Measurements from ENCODE around the gene KCNIP4. TPM values are rescaled to one million over a fixed set of nuclear protein-coding genes. Genes with fewer than 3 reads are reported as not detected.

KCNIP4 gene
- total RNA-seq, 4 donors from 2014 or later, result 0.19 TPM; not detected in 3

- no peak for DNase-seq
- TF ChIP-seq POLR2A (IDR thresholded peaks at IDR 0.05) (no peak), CTCF (IDR thresholded peaks at IDR 0.05) (no peak)
- Histone ChIP-seq H3K4me3 (no peak overlapping the region), H3K27me3 (no peaks in the 10 kb centered on the region), H3K9me3 (no peaks in the 10 kb centered on the region), H3K36me3 (no peaks in the 10 kb centered on the region), H3K27ac (no peak overlapping the region), H3K4me1 (no peaks in the 10 kb centered on the region)
- 36 to 43% methylated on average over 4 of the region's 4 CpGs for WGBS, 2 donors
- intact Hi-C loops (cut with DNase I), result no loop called here
These were observed 945.6 kb downstream of the KCNIP4 start for GRCh38 chr4:21002976-21003375.

- no peak for DNase-seq
- intact Hi-C loops (cut with DNase I), result no loop called here
- no peaks in the 10 kb centered on the region for H3K4me1 ChIP-seq
- no peak overlapping the region for H3K27ac ChIP-seq
- no peaks in the 10 kb centered on the region for H3K9me3 ChIP-seq
- no peaks in the 10 kb centered on the region for H3K36me3 ChIP-seq
- 59 to 66% methylated on average over 5 of the region's 5 CpGs for WGBS, 2 donors
- no peaks in the 10 kb centered on the region for H3K27me3 ChIP-seq
- no peak overlapping the region for H3K4me3 ChIP-seq
- TF ChIP-seq POLR2A (IDR thresholded peaks at IDR 0.05) (no peak), CTCF (IDR thresholded peaks at IDR 0.05) (no peak)
These were observed 946.3 kb downstream of the KCNIP4 start for GRCh38 chr4:21002286-21002685.

- no peaks in the 10 kb centered on the region for H3K4me1 ChIP-seq
- no peak overlapping the region for H3K4me3 ChIP-seq
- no peak for DNase-seq
- 49 to 53% methylated on average over 4 of the region's 4 CpGs for WGBS, 2 donors
- no peak overlapping the region for H3K27ac ChIP-seq
- no peaks in the 10 kb centered on the region for H3K36me3 ChIP-seq
- no peak for TF ChIP-seq POLR2A (IDR thresholded peaks at IDR 0.05)
- H3K9me3 ChIP-seq, result no peaks in the 10 kb centered on the region
- intact Hi-C loops (cut with DNase I), result no loop called here
- H3K27me3 ChIP-seq, result no peaks in the 10 kb centered on the region
These were observed 947.1 kb downstream of the KCNIP4 start for GRCh38 chr4:21001490-21001889.

- H3K9me3 ChIP-seq, result no peaks in the 10 kb centered on the region
- H3K27me3 ChIP-seq, result no peaks in the 10 kb centered on the region
- H3K36me3 ChIP-seq, result no peaks in the 10 kb centered on the region
- no peak for DNase-seq
- H3K27ac ChIP-seq, result no peak overlapping the region
- 62 to 71% methylated on average over 3 of the region's 3 CpGs for WGBS, 2 donors
- no peaks in the 10 kb centered on the region for H3K4me1 ChIP-seq
- TF ChIP-seq CTCF (IDR thresholded peaks at IDR 0.05), result no peak
- TF ChIP-seq POLR2A (IDR thresholded peaks at IDR 0.05), result no peak
- H3K4me3 ChIP-seq, result no peak overlapping the region
- intact Hi-C loops (cut with DNase I), result no loop called here
These were observed 950.7 kb downstream of the KCNIP4 start for GRCh38 chr4:20997886-20998285.

GRCh38 chr4:20995610-20996009 lies 953.0 kb downstream of the KCNIP4 start:
- Histone ChIP-seq H3K4me1 (no peaks in the 10 kb centered on the region), H3K9me3 (no peaks in the 10 kb centered on the region), H3K4me3 (no peak overlapping the region), H3K36me3 (no peaks in the 10 kb centered on the region), H3K27me3 (no peaks in the 10 kb centered on the region), H3K27ac (no peak overlapping the region)
- TF ChIP-seq POLR2A (IDR thresholded peaks at IDR 0.05), result no peak
- TF ChIP-seq CTCF (IDR thresholded peaks at IDR 0.05), result no peak
- no peak for DNase-seq
- WGBS, 2 donors, result 47 to 63% methylated on average over 4 of the region's 4 CpGs
- intact Hi-C loops (cut with DNase I), result no loop called here

- Histone ChIP-seq H3K9me3 (no peaks in the 10 kb centered on the region), H3K27ac (no peak overlapping the region)
- DNase-seq, result no peak
These were observed 953.6 kb downstream of the KCNIP4 start for GRCh38 chr4:20995015-20995414.

More at GRCh38 chr4:20995015-20995414, 953.6 kb downstream of the KCNIP4 start:
- TF ChIP-seq CTCF (IDR thresholded peaks at IDR 0.05) (no peak), POLR2A (IDR thresholded peaks at IDR 0.05) (no peak)
- intact Hi-C loops (cut with DNase I), result no loop called here
- no peak overlapping the region for H3K4me3 ChIP-seq
- WGBS, 2 donors, result 54 to 77% methylated on average over 3 of the region's 3 CpGs
- H3K36me3 ChIP-seq, result no peaks in the 10 kb centered on the region
- H3K4me1 ChIP-seq, result no peaks in the 10 kb centered on the region
- H3K27me3 ChIP-seq, result no peaks in the 10 kb centered on the region
